ENCODE data around the gene TBPL1. TPM values are rescaled to one million over a fixed set of nuclear protein-coding genes. Genes with fewer than 3 reads are reported as not detected.

Gene TBPL1
- total and polyA plus RNA-seq, 10 of the 15 experiments (the other 5 are each of a cell fraction or from before 2014, with no cell fraction given) = 34.6 to 71.2 (median 43.0) TPM

- no peaks in the 10 kb centered on the region for H4K20me1 ChIP-seq (ENCODE audit: control insufficient read depth, insufficient read depth)
- H3K36me3 ChIP-seq (ENCODE audit: control insufficient read depth in 2 of 2, insufficient read depth in 2 of 2, low read length in 1 of 2) = no peaks in the 10 kb centered on the region
- FAIRE-seq = no peak
- CTCF ChIA-PET = interaction anchor here (1.0 to 1.9 kb wide), 3 partner anchors 19 to 118 kb away, joined by 3 to 5 read pairs (median 4); no protein-coding TSS in a partner anchor
- TF ChIP-seq PAX5 (IDR thresholded peaks at IDR 0.05; ENCODE audit: borderline replicate concordance, low read depth, low read length) = no peak
- no peak for TF ChIP-seq NBN (IDR thresholded peaks at IDR 0.05)
- no peak for TF ChIP-seq SUZ12 (IDR thresholded peaks at IDR 0.05; ENCODE audit: unreplicated experiment)
- TF ChIP-seq EED (IDR thresholded peaks at IDR 0.05; ENCODE audit: low read depth) = no peak
- no peak for TF ChIP-seq CEBPB (IDR thresholded peaks at IDR 0.05; ENCODE audit: borderline replicate concordance in 1 of 2, low read depth in 2 of 2, low read length in 2 of 2)
- POLR2A ChIA-PET = no interaction called here
- BruUV-seq (replicated peaks) = no TSS peak
- H3K4me1 ChIP-seq (ENCODE audit: control insufficient read depth, insufficient read depth, low read length) = no peaks in the 10 kb centered on the region
- H3K27me3 ChIP-seq (replicated peaks in 1 of 2; ENCODE audit: control insufficient read depth in 2 of 2, insufficient read depth in 2 of 2, low read length in 1 of 2) = no peaks in the 10 kb centered on the region
- in situ Hi-C loops (cut with MboI) = no loop called here
- ATAC-seq = no peak
- 42% methylated on average over 1 of the region's 1 CpG for WGBS (ENCODE audit: insufficient coverage, insufficient replicate concordance, low lambda C conversion rate, missing lambda C conversion rate)
- no peak overlapping the region for H3K4me3 ChIP-seq
- RAD21 ChIA-PET (ENCODE audit: unreplicated experiment) = no interaction called here
- no peaks in the 10 kb centered on the region for H3K79me2 ChIP-seq (ENCODE audit: control insufficient read depth, insufficient read depth, low read length)
- H3K9ac ChIP-seq (ENCODE audit: control insufficient read depth, insufficient read depth, low read length) = no peak overlapping the region
- H3K4me2 ChIP-seq (ENCODE audit: control insufficient read depth, insufficient read depth) = no peak overlapping the region
- H2AFZ ChIP-seq (ENCODE audit: control insufficient read depth, low read depth, low read length) = no peak overlapping the region
- H3K27ac ChIP-seq (ENCODE audit: control insufficient read depth, insufficient read depth) = no peak overlapping the region
- SMC1A ChIA-PET (ENCODE audit: uncharacterized antibody, unreplicated experiment) = interaction anchor here (1.4 kb wide), 2 partner anchors 23 kb away, joined by 5 read pairs; no protein-coding TSS in a partner anchor
- intact Hi-C loops (cut with micrococcal nuclease; ENCODE audit: unreplicated experiment) = no loop called here
- no peaks in the 10 kb centered on the region for H3K9me3 ChIP-seq (replicated peaks; ENCODE audit: control insufficient read depth, insufficient read depth, low read length)
- DNase-seq (ENCODE audit: low read depth, low spot score) = no peak
Observed at GRCh38 chr6:133947302-133947900, 5.6 kb upstream of the TBPL1 start.

- ATAC-seq = no peak
- RAD21 ChIA-PET (ENCODE audit: unreplicated experiment) = no interaction called here
- SMC1A ChIA-PET (ENCODE audit: uncharacterized antibody, unreplicated experiment) = interaction anchor here (0.6 to 1.1 kb wide), 3 partner anchors 24 to 230 kb away, joined by 3 to 4 read pairs (median 3); no protein-coding TSS in a partner anchor
- TF ChIP-seq GABPA (IDR thresholded peaks at IDR 0.05; ENCODE audit: low read depth) (no peak), IKZF1 (conservative IDR thresholded peaks at IDR 0.05) (no peak), NFIC (IDR thresholded peaks at IDR 0.05; ENCODE audit: low read depth, low read length) (no peak), SIX5 (IDR thresholded peaks at IDR 0.05; ENCODE audit: low read depth, low read length, severe bottlenecking) (no peak), ESRRA (IDR thresholded peaks at IDR 0.05; ENCODE audit: low read length) (no peak), BMI1 (IDR thresholded peaks at IDR 0.05; ENCODE audit: borderline replicate concordance) (no peak), POLR2AphosphoS2 (IDR thresholded peaks at IDR 0.05; ENCODE audit: low read depth, low read length) (no peak), KDM1A (IDR thresholded peaks at IDR 0.05; ENCODE audit: borderline replicate concordance) (no peak), IRF5 (IDR thresholded peaks at IDR 0.05; ENCODE audit: borderline replicate concordance) (no peak)
Observed at GRCh38 chr6:133948472-133948871, 4.6 kb upstream of the TBPL1 start.

More at GRCh38 chr6:133948472-133948871, 4.6 kb upstream of the TBPL1 start:
- in situ Hi-C loops (cut with MboI) = no loop called here
- no peak overlapping the region for H3K4me3 ChIP-seq
- DNase-seq (ENCODE audit: low read depth, low spot score) = no peak
- H2AFZ ChIP-seq (ENCODE audit: control insufficient read depth, low read depth, low read length) = no peak overlapping the region
- CTCF ChIA-PET = interaction anchor here (1.3 to 3.0 kb wide), 3 partner anchors 24 to 117 kb away, joined by 3 to 12 read pairs (median 7); no protein-coding TSS in a partner anchor
- WGBS (ENCODE audit: insufficient coverage, insufficient replicate concordance, low lambda C conversion rate, missing lambda C conversion rate) = 30% methylated on average over 2 of the region's 2 CpGs
- H3K4me1 ChIP-seq (ENCODE audit: control insufficient read depth, insufficient read depth, low read length) = no peaks in the 10 kb centered on the region
- no TSS peak for BruUV-seq (replicated peaks)
- H3K27me3 ChIP-seq (replicated peaks in 1 of 2; ENCODE audit: control insufficient read depth in 2 of 2, insufficient read depth in 2 of 2, low read length in 1 of 2) = no peaks in the 10 kb centered on the region
- H3K9ac ChIP-seq (ENCODE audit: control insufficient read depth, insufficient read depth, low read length) = no peak overlapping the region
- H3K79me2 ChIP-seq (ENCODE audit: control insufficient read depth, insufficient read depth, low read length) = peaks cover 5% of the 10 kb centered on the region
- FAIRE-seq = no peak
- H3K36me3 ChIP-seq (ENCODE audit: control insufficient read depth in 2 of 2, insufficient read depth in 2 of 2, low read length in 1 of 2) = no peaks in the 10 kb centered on the region
- H3K27ac ChIP-seq (ENCODE audit: control insufficient read depth, insufficient read depth) = no peak overlapping the region
- no peak overlapping the region for H3K4me2 ChIP-seq (ENCODE audit: control insufficient read depth, insufficient read depth)
- POLR2A ChIA-PET = no interaction called here
- intact Hi-C loops (cut with micrococcal nuclease; ENCODE audit: unreplicated experiment) = no loop called here
- H4K20me1 ChIP-seq (ENCODE audit: control insufficient read depth, insufficient read depth) = no peaks in the 10 kb centered on the region
- H3K9me3 ChIP-seq (replicated peaks; ENCODE audit: control insufficient read depth, insufficient read depth, low read length) = no peaks in the 10 kb centered on the region
